Fibroblast of pulmonary artery (primary cell): ENCODE data around the gene MEP1A.
A peak's percentile ranks its signal among the peaks of the same experiment; 100 is the strongest.

Experiments used
- DNase-seq: peaks from one replicate; pipeline ENCODE4 v3.0.0-alpha.2; 2010; ENCODE audit warnings: low read depth
- H3K4me3 ChIP-seq: replicated peaks from 2 replicates; pipeline ENCODE4 v1.5.1; 2011; ENCODE audit warnings: low read depth, mild to moderate bottlenecking, control low read depth, low read length, moderate library complexity
- CTCF ChIP-seq: IDR thresholded peaks from 2 replicates; pipeline ENCODE4 v1.5.1; 2011; ENCODE audit warnings: mild to moderate bottlenecking, control low read depth, low read length, inconsistent platforms; ENCODE audit errors: missing control alignments

Gene MEP1A

GRCh38 chr6:46777476-46778346 lies 15.5 kb upstream of the MEP1A start:
- no peak for TF ChIP-seq CTCF
- H3K4me3 ChIP-seq, result no peak overlapping the region
- no peak for DNase-seq

GRCh38 chr6:46781478-46782378 lies 11.5 kb upstream of the MEP1A start:
- DNase-seq, result peak; percentile 74
- TF ChIP-seq CTCF, result peak; percentile 73
- H3K4me3 ChIP-seq, result no peak overlapping the region

GRCh38 chr6:46784535-46784934 lies 8.7 kb upstream of the MEP1A start:
- no peak for DNase-seq
- no peak for TF ChIP-seq CTCF
- no peak overlapping the region for H3K4me3 ChIP-seq

- H3K4me3 ChIP-seq, result no peak overlapping the region
- TF ChIP-seq CTCF, result no peak
- no peak for DNase-seq
Observed at GRCh38 chr6:46787871-46788540, 5.2 kb upstream of the MEP1A start.

- DNase-seq, result no peak
- H3K4me3 ChIP-seq, result no peak overlapping the region
- no peak for TF ChIP-seq CTCF
Observed at GRCh38 chr6:46788791-46789190, 4.4 kb upstream of the MEP1A start.

- TF ChIP-seq CTCF, result no peak
- DNase-seq, result no peak
- H3K4me3 ChIP-seq, result no peak overlapping the region
Observed at GRCh38 chr6:46789434-46790354, 3.5 kb upstream of the MEP1A start.
